ENCODE measurements around the gene NSMCE1. TPM values are rescaled to one million over a fixed set of nuclear protein-coding genes. Genes with fewer than 3 reads are reported as not detected.
"Not testable (repeated sequence)": the region's sequence is repeated elsewhere in the genome, so short reads cannot be mapped to it uniquely, and the experiment has no call there.

Gene NSMCE1
- polyA plus RNA-seq, 10 donors = 43.1 to 64.7 (median 44.5) TPM

GRCh38 chr16:27273330-27273669 lies 4.7 kb upstream of the NSMCE1 start:
- no peak for DNase-seq

DNA sequence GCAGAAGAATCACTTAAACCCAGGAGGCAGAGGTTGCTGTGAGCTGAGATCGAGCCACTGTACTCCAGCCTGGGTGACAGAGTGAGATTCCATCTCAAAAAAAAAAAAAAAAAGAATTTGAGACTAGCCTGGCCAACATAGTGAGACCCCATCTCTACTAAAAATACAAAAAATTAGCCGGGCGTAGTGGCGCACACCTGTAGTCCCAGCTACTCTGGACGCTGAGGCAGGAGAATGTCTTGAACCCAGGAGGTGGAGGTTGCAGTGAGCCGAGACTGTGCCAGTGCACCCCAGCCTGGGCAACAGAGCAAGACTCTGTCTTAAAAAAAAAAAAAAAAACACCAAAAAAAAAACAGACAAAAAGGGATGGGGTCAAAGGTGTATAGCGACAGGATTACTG lies 4.1 kb upstream of the NSMCE1 start:
- DNase-seq = not testable (repeated sequence)

DNA sequence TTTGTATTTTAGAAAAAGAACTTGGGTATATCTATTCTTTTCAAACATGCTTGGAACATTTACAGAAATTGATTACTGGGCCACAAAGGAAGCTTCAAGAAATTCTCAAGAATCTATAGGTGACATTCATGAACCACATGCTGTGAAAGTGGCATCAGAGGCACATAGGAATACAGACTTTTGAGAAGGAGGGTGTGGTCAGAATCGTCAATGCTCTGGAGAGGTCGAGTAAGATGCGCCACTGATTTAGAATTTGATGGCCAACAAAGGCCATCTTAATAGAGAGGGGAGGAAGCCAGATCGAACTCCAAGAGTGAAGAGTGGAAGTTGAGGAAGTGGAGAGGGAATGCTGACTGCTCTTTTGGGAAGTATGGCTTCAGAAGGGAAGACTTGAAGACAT lies 3.5 kb upstream of the NSMCE1 start:
- DNase-seq = no peak

- DNase-seq = no peak
These were observed 1.8 kb upstream of the NSMCE1 start for GRCh38 chr16:27270349-27270748.

DNA sequence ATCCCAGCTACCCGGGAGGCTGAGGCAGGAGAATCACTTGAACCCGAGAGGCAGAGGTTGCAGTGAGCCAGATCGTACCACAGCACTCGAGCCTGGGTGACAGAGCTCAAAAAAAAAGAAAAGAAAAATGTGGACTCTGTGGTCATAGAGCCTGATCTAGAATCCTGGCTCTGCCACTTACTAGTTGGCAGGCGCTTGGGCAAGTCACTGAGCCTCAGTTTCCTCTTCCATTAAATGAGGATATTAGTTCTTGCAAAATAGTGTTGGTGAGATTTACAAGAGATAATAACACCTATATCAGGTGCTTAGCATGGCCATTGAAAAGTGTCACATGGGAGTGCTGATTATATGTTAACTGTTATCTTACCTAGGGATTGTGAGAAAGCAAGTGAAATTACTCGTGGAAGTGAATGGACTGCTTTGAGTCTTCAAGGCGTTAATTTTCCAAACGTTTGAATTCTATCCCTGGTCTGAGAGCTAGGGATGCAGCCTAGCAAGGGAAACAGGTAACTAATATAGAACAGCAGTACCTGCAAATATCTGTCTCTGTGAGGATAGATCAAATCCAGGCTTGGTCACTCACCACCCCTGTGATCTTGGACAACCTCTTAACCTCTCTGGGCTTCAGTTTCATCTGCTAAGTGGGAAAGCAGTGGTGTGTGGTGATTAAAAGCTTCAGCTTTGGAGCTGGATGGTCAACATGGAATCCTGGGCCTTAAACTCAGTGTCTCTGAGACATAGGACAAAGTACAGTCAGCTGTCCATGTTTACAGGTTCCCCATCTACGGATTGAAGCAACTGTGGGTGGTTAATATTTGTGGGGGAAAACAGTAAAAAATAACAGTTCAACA lies 953 bp upstream of the NSMCE1 start:
- no peak for DNase-seq

GRCh38 chr16:27267037-27267677 lies 1.4 kb downstream of the NSMCE1 start:
- no peak for DNase-seq

- DNase-seq = no peak
These were observed 2.6 kb downstream of the NSMCE1 start for GRCh38 chr16:27265982-27266381.

DNA sequence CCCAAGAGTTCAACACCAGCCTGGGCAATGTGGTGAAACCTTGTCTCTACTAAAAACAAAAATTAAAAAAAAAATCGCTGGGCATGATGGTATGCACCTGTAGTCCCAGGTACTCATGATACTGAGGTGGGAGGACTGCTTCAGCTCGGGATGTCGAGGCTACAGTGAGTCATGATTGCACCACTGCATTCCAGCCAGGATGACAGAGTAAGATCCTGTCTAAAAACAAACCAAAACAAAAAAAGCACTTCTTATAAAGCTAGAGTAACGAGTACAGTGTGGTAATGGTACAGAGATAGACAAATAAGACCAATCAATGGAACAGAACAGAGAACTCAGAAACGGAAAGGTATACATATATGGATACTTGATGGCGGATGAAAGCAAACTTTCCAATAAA lies 4.4 kb downstream of the NSMCE1 start:
- DNase-seq = no peak

- DNase-seq = not testable (repeated sequence)
These were observed 5.6 kb downstream of the NSMCE1 start for GRCh38 chr16:27262904-27263423.

GRCh38 chr16:27259710-27260109 lies 8.9 kb downstream of the NSMCE1 start:
- no peak for DNase-seq

- no peak for DNase-seq
These were observed 10.3 kb downstream of the NSMCE1 start for GRCh38 chr16:27258241-27258734.

DNA sequence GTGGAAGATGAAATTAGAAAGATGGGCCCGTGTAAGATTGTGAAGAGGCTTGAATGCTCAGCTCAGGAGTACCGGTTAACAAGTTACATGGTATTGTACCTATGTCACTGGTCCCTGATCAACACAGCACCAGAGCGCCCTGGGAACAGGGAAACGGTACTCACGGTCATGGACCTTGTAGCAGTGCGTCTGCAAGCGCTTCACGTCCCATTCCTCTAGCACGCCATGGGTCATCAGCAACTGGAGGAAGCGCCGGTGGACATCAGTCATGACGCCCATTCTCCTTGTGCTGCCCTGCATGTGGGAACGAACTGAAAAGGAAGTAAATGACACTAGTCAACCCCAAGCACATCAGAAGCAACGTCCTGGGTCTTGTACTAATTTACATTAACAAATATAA lies 11.3 kb downstream of the NSMCE1 start:
- no peak for DNase-seq

- DNase-seq = no peak
These were observed 11.7 kb downstream of the NSMCE1 start for GRCh38 chr16:27256861-27257260.

GRCh38 chr16:27254262-27254811 lies 14.2 kb downstream of the NSMCE1 start:
- DNase-seq = no peak

GRCh38 chr16:27253526-27253930 lies 15.0 kb downstream of the NSMCE1 start:
- no peak for DNase-seq

DNA sequence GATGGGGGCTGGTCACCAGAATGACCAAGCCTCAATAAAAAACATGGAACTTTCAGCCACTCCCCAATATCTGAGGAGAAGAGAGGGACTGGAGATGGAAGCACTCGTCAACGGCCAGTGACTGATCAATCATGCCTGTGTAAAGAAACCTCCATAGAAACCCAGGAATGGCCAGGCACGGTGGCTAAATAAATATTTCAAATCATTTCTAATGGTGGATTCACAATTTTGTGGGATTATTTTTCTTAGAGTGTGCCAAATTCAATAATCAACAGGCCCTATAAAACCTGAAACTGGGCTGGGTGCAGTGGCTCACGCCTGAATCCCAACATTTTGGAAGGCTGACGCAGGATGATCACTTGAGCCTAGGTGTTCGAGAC lies 16.4 kb downstream of the NSMCE1 start:
- DNase-seq = no peak

GRCh38 chr16:27251541-27252205 lies 16.9 kb downstream of the NSMCE1 start:
- no peak for DNase-seq

- DNase-seq = not testable (repeated sequence)
These were observed 19.7 kb downstream of the NSMCE1 start for GRCh38 chr16:27248886-27249285.

GRCh38 chr16:27248036-27248435 lies 20.5 kb downstream of the NSMCE1 start:
- no peak for DNase-seq

GRCh38 chr16:27247076-27247475 lies 21.5 kb downstream of the NSMCE1 start:
- DNase-seq = not testable (repeated sequence)

DNA sequence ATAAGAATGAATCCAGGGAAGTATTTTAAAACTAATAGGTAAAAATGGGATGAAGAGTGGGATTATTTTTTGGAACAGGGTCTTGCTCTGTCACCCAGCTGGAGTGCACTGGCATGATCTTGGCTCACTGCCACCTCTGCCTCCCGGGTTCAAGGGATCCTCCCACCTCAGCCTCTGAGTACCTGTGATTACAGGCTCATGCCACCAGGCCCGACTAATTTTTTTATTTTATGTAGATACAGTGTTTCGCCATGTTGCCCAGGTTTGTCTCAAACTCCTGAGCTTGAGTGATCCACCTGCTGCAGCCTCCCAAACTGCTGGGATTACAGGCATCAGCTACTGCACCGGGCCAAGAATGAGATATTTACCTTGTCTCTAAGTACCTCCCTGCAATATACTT lies 22.1 kb downstream of the NSMCE1 start:
- DNase-seq = no peak

Measured in muscle of back (tissue), 11 donors.